Muscle layer of colon (tissue), 2 donors: Measurements from ENCODE around the gene TRIM41.

ENCODE experiments used
- H3K27ac ChIP-seq: one replicate; pipeline ENCODE4 v1.7.0; 2013; ENCODE audit warnings: low read depth, mild to moderate bottlenecking, low read length, moderate library complexity
- H3K27me3 ChIP-seq, 2 donors: one replicate each; pipeline ENCODE4 v1.7.0; 2013; ENCODE audit warnings: low read length in 2 of 2, mild to moderate bottlenecking in 2 of 2; ENCODE audit not compliant: insufficient read depth in 2 of 2, control insufficient read depth in 1 of 2
- H3K36me3 ChIP-seq: one replicate; pipeline ENCODE4 v1.7.0; 2013; ENCODE audit warnings: mild to moderate bottlenecking, low read length; ENCODE audit not compliant: insufficient read depth
- H3K4me1 ChIP-seq: one replicate; pipeline ENCODE4 v1.7.0; 2013; ENCODE audit warnings: mild to moderate bottlenecking, low read length; ENCODE audit not compliant: insufficient read depth
- H3K4me3 ChIP-seq, 2 donors: one replicate each; pipeline ENCODE4 v1.7.0; 2013; ENCODE audit warnings: low read length in 2 of 2, low read depth in 1 of 2, mild to moderate bottlenecking in 1 of 2, moderate library complexity in 1 of 2
- H3K9ac ChIP-seq: one replicate; pipeline ENCODE4 v1.7.0; 2013; ENCODE audit warnings: low read length
- H3K9me3 ChIP-seq: one replicate; pipeline ENCODE4 v1.7.0; 2013; ENCODE audit warnings: mild to moderate bottlenecking, low read length
- donor health status: abdominal sarcoma.
- donor health status: Adenocarcinoma of cecum.

TRIM41 gene

DNA sequence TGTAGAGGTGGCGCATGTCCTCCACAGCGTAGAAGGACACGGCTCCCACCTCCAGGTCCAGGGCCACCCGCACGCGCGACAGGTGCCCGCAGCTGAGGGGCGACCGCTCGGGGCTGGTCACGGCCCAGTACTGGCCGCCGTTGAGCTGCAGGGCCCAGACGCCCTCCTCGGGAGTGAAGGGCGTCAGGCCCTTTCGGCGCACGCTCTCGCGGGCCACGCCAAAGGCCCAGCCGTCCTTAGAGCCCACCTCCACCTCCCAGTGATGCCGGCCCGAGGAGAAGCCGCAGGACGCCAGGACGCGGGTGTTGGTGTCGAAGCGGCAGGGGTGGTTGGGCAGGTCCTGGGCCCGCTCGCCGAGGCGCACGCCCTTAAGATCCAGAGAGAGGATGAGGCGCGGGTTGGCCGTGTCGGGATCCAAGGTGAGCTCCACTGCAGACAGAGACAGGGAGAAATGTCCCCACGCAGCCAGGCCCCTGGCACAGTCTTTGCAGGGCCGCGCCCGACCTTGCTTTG, 27.8 kb upstream of the TRIM41 start:
- no peak overlapping the region for H3K4me3 ChIP-seq
- no peak overlapping the region for H3K27ac ChIP-seq
- peaks cover 7% of the 10 kb centered on the region for H3K4me1 ChIP-seq
- no peak overlapping the region for H3K9ac ChIP-seq
- no peaks in the 10 kb centered on the region for H3K9me3 ChIP-seq
- no peaks in the 10 kb centered on the region for H3K27me3 ChIP-seq
- H3K36me3 ChIP-seq, result no peaks in the 10 kb centered on the region

DNA sequence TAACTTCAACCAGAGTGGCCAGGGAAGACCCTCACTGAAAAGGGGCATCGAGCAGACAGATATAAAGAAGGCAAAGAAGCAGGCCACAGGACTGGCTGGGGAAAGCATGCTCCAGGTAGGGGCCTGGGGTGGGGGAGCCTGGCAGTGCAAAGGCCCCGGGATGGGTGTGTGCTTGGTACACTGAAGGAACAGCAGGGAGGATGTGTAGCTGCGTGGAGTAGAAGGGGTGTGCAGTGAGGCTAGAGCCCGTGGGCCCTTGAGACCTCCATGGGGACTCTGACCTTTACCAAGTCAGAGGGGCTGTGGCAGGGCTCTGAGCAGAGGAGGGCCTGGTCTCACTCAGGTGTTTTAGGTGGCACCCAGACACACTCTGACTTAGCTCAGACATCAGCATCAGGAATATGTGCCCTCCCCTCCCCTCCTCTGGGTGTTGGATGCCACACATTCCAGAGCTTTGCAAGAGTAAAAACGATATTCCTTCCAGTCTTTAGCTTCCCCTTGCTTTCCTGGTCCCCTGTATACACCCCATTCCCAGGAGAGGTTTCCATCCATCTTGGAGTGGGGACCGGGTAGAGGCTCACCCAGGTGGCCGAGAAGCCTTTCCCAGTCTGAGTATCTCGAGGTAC, 25.6 kb upstream of the TRIM41 start:
- Histone ChIP-seq H3K4me1 (peaks cover 6% of the 10 kb centered on the region), H3K36me3 (no peaks in the 10 kb centered on the region), H3K4me3 (no peak overlapping the region)

DNA sequence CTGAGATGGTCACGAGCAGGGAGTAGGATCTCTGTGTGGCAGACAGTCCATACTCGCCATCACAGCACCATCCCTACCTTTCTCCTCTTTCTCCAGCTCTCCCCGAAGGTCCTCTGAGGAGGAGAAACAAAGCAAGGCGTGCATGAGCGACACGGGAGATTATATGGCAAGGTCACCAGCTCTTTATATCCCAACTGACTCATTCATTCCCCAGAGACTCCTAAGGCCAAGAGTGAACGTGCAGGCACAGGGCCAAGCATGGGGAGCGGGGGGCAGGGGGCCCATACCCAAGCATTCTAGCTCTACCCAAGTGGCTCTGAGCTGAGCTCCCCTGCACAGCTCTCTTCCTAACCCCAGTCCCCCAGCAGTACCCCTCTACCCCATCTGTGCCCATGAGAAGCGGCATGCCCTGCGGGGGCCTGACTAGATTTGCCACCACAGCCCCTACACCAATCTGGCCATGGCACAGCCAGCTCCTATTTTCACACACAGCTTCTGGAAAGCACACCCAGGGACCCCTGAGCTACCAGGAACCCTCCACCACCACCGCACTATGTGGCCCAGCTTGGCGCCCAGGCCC, 24.9 kb upstream of the TRIM41 start:
- H3K4me3 ChIP-seq, result no peak overlapping the region
- H3K27ac ChIP-seq, result no peak overlapping the region
- H3K27me3 ChIP-seq, result peaks cover 0 to 2% of the 10 kb centered on the region in 2 donors
- H3K9me3 ChIP-seq, result no peaks in the 10 kb centered on the region
- no peak overlapping the region for H3K9ac ChIP-seq
- no peaks in the 10 kb centered on the region for H3K4me1 ChIP-seq
- no peaks in the 10 kb centered on the region for H3K36me3 ChIP-seq

More for the DNA sequence above, 25.6 kb upstream of the TRIM41 start:
- H3K9ac ChIP-seq, result no peak overlapping the region
- no peaks in the 10 kb centered on the region for H3K27me3 ChIP-seq
- no peaks in the 10 kb centered on the region for H3K9me3 ChIP-seq
- H3K27ac ChIP-seq, result no peak overlapping the region

DNA sequence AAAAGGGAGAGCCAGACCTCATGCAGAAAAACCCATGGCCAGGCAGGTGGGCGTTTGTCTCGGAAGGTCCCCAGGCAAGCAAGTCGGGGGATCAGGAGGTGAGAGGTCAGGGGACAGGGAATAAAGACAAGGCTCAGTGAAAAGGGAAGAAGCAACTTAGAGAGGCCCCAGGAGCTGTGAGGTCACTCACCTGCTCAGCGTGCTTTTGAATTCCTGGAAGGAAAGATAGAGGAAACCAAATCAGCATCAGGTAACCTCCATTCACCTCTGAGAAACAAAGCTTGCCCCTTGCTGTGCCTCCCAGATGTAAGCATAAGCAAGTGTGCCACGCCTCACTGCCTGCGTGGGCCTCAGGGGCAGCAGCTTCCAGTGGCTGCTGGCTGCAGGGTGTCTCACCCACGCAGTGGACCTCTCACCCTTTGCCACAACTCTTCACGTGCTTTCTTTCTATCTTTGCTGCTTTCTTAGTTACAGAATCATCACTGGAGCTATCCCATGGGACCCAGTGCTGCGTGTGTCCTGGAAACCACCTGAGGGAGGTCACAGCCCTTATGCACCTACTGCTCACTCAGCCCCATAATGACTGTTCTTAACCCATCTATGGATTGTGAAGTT, 24.1 kb upstream of the TRIM41 start:
- no peak overlapping the region for H3K9ac ChIP-seq

DNA sequence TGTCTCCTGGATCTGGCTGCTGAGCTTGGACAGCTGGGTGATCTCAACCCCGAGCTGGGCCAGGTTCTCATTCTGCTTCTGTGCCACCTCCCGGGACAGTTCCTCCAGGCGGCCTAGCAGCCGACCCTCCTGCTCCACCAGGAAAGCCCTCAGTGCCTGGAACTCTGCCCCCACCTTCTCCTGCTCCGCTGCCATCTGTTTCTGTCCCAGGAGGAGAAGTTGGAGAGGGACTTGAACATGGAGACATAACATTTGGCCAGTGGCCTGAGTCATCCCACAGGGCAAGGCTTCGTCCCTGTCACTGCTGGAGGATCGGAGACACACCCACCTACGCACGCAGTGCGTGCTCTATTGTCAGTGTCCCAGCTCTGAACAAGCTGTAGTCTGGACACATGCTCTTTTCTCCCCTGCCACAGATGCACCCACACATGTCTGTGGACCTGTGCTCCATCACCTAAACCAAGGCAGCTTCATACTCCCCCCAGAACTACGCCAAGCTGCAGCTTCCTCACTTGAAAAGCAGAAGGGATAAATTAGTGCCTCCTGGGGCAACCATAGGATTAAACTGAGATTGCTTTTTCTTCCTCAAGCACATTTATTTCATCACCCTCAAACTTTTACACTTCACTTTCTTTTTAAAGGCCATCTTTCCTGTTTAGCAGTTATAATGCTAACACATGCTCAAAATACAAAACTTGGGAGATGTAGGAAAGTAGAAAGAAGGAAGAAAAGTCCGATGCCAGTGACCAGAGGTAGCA, 23.0 kb upstream of the TRIM41 start:
- Histone ChIP-seq H3K4me3 (no peak overlapping the region), H3K4me1 (peaks cover 8% of the 10 kb centered on the region), H3K36me3 (no peaks in the 10 kb centered on the region), H3K27me3 (peaks cover 0 to 17% of the 10 kb centered on the region in 2 donors), H3K9me3 (no peaks in the 10 kb centered on the region), H3K9ac (no peak overlapping the region), H3K27ac (no peak overlapping the region)

More for the DNA sequence above, 24.1 kb upstream of the TRIM41 start:
- H3K4me3 ChIP-seq, result no peak overlapping the region
- H3K9me3 ChIP-seq, result no peaks in the 10 kb centered on the region
- peaks cover 3% of the 10 kb centered on the region for H3K4me1 ChIP-seq
- H3K27me3 ChIP-seq, result peaks cover 0 to 10% of the 10 kb centered on the region in 2 donors
- H3K27ac ChIP-seq, result no peak overlapping the region
- H3K36me3 ChIP-seq, result no peaks in the 10 kb centered on the region

DNA sequence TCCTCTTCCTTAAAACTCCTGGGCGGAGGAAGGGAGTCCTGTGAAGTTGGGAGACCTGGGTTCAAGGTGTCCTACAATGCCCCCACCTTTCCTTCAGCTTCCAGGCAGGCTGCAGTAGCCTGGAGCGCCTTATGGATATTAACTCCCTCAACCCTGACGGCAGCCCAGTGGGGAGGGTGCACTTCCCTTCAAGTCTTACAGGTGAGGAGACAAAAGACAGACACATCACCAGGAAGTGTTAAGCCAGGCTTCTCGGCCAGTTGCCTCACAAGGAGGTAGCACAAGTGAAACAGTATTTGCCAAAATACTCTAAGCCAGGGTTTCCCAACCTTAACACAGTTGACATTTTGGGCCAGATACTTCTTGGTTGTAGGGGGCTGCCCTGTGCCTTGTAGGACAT, 22.3 kb upstream of the TRIM41 start:
- Histone ChIP-seq H3K4me3 (no peak overlapping the region), H3K36me3 (no peaks in the 10 kb centered on the region), H3K9me3 (no peaks in the 10 kb centered on the region), H3K4me1 (peaks cover 13% of the 10 kb centered on the region), H3K27ac (no peak overlapping the region), H3K27me3 (peaks cover 0 to 17% of the 10 kb centered on the region in 2 donors), H3K9ac (no peak overlapping the region)

DNA sequence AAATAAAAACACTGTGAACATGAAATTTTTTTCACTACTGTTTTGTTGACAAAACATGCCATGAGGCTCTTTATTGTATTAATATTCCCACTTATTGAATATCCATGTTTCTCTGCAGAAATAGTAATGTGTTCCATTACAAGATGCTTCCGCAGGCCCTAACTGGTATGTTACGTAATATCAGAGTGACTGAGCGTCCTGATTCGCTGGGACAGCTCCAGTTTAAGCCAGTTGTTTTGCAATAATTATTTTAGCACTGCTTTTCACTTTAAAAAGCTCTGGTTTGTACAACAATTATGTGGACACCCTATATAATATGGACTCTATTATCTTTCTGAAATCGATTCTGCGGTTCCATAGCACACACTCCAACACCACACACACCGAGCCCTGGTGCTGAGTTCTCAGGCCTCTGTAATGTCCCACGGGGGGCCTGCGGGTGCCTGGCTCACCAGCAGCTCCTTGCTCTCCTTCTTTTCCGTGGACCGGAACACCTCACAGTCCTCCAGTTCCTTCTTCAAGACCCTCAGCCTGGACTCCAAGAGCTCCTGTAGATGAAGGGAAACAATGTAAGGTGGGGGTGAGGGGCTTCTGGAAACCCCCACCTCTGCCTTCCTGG, 19.9 kb upstream of the TRIM41 start:
- no peaks in the 10 kb centered on the region for H3K9me3 ChIP-seq
- H3K27me3 ChIP-seq, result peaks cover 0 to 17% of the 10 kb centered on the region in 2 donors
- H3K4me3 ChIP-seq, result no peak overlapping the region
- H3K36me3 ChIP-seq, result no peaks in the 10 kb centered on the region
- no peak overlapping the region for H3K9ac ChIP-seq
- H3K4me1 ChIP-seq, result peaks cover 19% of the 10 kb centered on the region
- no peak overlapping the region for H3K27ac ChIP-seq

DNA sequence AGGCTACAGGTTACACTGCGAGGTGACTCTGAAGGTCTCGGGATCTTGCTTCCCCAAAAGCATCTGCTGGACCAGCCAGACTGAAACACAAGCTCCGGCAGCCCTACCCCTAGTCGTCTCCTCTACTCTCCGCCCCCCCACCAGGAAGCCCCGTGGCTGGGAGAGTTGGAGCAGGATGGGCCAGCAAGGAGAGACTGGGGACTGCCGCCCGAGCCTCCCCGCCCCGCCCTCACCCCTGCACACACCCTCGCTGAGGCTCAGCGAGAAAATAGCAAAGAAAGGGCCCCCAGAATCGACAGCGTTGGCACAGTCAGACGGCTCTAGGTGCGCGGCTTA, 19.3 kb upstream of the TRIM41 start:
- no peak overlapping the region for H3K9ac ChIP-seq
- no peaks in the 10 kb centered on the region for H3K36me3 ChIP-seq
- H3K27ac ChIP-seq, result no peak overlapping the region
- peak overlapping the region in 1 of 2 donors; percentile 54 for H3K4me3 ChIP-seq
- no peaks in the 10 kb centered on the region for H3K9me3 ChIP-seq
- peaks cover 0 to 17% of the 10 kb centered on the region in 2 donors for H3K27me3 ChIP-seq
- peaks cover 19% of the 10 kb centered on the region for H3K4me1 ChIP-seq

DNA sequence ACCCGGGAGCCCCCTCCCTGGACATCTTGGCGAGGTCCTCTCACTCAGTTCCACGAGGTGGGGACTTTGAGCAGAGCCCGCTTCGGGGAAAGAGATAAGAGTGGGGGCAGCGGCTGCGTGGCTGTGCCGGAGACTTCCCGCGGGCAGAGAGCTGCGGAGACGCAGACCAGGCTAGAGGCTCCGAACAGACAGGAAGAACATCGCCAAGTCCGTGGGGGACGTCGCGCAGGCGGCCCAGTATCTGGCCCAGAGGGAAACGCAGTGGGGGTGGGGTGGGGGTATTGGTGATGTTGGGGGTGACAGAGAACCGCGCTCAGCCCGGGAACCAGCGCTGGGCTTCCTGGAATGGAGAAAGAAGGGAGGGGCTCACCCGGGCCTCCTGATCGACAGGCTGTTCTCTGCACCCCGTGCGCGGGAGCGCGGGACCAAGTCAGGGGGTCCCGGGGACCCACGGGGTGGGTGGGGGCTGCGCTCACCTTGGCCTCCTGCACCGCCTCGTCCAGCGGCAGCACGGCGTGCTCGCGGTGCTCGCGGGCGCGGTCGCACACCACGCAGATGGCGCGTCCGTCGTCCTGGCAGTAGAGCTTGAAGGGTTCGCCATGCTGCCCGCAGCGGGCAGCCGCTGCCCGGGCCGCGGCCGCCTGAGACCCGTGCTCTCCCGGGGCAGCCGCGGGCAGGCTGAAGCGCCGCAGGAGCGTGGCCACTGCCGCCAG, 18.8 kb upstream of the TRIM41 start:
- no peak overlapping the region for H3K9ac ChIP-seq
- H3K27ac ChIP-seq, result no peak overlapping the region
- peaks cover 0 to 17% of the 10 kb centered on the region in 2 donors for H3K27me3 ChIP-seq
- H3K4me1 ChIP-seq, result peaks cover 19% of the 10 kb centered on the region
- H3K9me3 ChIP-seq, result no peaks in the 10 kb centered on the region
- peak overlapping the region; percentile 54 to 62 for H3K4me3 ChIP-seq
- no peaks in the 10 kb centered on the region for H3K36me3 ChIP-seq

DNA sequence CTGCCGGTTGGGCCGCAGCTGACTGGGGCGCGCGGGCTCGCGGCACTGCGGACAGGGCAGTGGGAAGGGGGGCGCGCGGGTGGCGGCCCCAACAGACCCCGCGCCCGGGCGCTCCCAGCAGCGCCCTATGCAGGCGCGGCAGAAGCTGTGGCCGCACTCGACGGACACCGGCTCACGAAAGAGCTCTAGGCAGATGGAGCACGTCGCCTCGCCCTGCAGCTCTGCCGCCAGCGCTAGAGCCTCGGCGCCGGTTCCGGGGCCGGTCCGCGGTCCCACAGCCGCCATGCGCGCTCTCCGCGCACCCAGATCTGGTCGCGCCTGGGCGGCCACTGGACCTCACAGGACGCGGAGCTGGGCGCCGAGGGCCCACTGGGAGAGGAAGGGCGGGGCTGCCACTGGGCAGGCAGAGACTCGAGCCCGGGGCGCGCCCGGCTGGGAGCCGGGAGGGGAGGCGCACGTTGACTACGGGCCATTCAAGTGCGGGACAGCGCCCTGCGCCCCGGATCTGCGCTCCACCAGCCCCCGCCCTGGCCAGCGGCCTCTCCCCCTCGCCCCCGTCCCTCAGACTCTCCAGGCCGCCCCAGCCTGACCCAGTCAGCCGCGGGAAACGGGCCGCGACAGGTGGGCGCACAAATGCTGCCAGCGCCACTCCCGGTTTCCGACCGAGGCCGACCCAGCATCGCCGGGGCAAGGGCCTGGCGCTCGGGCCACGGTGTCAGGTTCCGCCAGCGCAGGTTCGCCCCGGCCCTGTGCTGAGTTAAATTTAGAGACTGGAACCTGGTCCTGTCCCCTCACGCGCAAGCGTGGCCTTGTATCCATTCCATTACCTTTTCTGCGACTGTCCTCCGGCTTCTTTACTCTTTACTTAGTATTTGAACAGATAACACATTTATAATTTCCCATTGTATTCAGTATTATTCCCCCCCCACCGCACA, 18.0 kb upstream of the TRIM41 start, which contains the start of gene TRIM7:
Gene TRIM7 (minus strand): TSS at position 371 of the 935 bp plus-strand sequence. CDS start 86 bp downstream, at position 285.
- peaks cover 0 to 17% of the 10 kb centered on the region in 2 donors for H3K27me3 ChIP-seq
- H3K36me3 ChIP-seq, result no peaks in the 10 kb centered on the region
- H3K9ac ChIP-seq, result no peak within 1 kb of the TSS
- no peaks in the 10 kb centered on the region for H3K9me3 ChIP-seq
- peaks cover 19% of the 10 kb centered on the region for H3K4me1 ChIP-seq
- H3K4me3 ChIP-seq, result peak within 1 kb of the TSS; percentile 54 to 62
- no peak within 1 kb of the TSS for H3K27ac ChIP-seq
